GM13977 (cell line): ENCODE data around the gene MEIS2.
"Not testable (repeated sequence)": the region's sequence is repeated elsewhere in the genome, so short reads cannot be mapped to it uniquely, and the experiment has no call there.

ENCODE experiments used
- DNase-seq: peaks from one replicate; pipeline ENCODE4 v3.0.0; 2012; ENCODE audit warnings: low spot score
- in situ Hi-C: fragments of 300-500 bp; cut with MboI; formaldehyde crosslinking; loops from one replicate; pipeline ENCODE4 v1.12.0; 2022; ENCODE audit warnings: low sequenced_read_pairs, low pct_unique_long_range_greater_than_20kb, mixed read lengths, inconsistent platforms; ENCODE audit not compliant: unreplicated experiment
- TF ChIP-seq, protein P1 (sequence below): IDR thresholded peaks from 2 replicates; pipeline ENCODE4 v1.5.1; 2012; ENCODE audit warnings: mild to moderate bottlenecking, control low read depth; ENCODE audit not compliant: insufficient read depth; ENCODE audit errors: extremely low read depth, missing control alignments

Gene MEIS2

DNA sequence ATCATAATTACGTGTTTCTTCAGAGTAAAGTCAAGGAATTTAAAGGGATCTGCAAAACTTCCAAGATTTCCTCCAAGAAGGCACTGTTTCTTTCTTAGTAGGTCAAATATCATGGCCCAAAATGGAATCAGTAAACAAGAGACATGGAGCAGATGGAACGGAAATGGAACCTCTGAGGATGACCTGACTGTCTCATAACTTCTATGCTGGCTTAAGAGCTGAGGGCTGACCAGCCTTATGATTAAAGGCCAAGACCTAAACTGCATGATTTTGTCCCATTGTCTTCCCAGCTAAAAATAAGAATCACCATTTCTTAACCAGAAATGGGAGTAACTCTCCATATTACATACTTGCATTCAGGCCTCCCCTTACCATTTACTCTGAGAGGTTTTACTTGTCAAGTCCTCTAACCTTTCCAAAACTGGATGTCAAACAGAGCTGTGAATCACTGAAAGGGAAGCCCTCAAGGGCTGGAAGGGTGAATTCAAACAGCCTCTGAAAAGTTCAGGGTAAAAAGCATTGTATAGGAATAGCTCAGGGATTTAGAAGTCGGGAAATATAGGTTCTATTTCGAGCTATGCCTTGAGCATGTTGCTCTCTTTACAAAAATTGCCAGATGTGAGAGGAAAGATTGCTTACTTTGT lies 103.7 kb downstream of the MEIS2 start:
- TF ChIP-seq, protein P1, sequence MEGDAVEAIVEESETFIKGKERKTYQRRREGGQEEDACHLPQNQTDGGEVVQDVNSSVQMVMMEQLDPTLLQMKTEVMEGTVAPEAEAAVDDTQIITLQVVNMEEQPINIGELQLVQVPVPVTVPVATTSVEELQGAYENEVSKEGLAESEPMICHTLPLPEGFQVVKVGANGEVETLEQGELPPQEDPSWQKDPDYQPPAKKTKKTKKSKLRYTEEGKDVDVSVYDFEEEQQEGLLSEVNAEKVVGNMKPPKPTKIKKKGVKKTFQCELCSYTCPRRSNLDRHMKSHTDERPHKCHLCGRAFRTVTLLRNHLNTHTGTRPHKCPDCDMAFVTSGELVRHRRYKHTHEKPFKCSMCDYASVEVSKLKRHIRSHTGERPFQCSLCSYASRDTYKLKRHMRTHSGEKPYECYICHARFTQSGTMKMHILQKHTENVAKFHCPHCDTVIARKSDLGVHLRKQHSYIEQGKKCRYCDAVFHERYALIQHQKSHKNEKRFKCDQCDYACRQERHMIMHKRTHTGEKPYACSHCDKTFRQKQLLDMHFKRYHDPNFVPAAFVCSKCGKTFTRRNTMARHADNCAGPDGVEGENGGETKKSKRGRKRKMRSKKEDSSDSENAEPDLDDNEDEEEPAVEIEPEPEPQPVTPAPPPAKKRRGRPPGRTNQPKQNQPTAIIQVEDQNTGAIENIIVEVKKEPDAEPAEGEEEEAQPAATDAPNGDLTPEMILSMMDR, result no peak
- DNase-seq, result no peak
- in situ Hi-C loops, result no loop called here

DNA sequence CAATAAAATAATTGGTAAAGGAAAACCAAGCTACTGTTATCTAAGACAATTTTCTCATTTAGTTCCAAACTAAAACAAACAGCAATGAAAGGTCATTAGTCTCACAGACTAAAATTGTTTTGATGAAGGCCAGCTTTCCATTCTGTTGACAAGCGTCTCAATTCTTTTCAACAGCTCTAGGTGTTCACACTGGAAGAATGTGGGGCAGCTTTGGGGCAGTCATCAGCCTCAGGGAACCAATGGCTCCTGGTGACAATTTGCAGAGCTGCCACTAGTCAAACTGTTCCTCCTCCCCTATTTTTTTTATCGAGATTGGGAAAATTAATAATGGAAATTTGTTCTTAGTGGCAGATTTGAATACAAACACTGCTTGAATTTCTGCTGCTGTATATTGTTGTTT lies 104.2 kb downstream of the MEIS2 start:
- in situ Hi-C loops, result no loop called here
- no peak for DNase-seq
- TF ChIP-seq, protein P1, result no peak

DNA sequence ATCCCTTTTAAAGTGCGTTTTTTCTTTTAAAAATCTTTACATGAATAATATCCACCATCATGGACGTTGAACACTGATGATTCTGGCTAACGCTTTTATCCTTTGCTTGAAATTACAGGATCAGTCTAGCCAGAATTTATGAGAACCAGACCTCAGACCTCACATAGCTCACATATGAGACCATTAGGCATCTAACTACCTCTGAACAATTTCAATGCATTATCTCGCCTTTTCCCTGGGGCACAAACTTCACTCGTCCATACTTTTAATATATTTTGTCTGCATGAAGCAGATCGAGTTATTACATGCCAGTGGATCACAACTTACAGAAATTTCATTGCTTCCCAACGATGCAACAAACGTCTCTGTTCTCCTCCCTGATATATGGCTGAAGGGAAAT lies 105.6 kb downstream of the MEIS2 start:
- TF ChIP-seq, protein P1, result no peak
- DNase-seq, result no peak
- in situ Hi-C loops, result no loop called here

DNA sequence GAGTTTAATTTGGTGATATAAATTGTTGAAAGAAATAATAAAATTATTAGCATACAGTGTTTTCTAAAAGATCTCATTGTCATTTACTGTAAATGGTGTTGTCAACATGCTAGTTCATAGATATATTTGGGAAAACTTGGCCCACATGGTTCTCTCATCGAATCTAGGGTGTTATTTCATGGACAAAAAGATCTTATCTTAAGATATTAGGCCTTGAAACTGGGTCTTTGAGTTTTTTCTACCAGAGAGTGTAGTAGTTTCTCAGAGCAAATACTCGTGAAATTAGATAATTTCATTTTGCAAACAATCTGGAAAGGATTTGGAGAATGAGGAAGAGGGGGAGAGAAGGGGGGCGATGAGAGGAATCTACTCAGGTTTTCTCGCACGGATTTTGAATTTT lies 107.9 kb downstream of the MEIS2 start:
- in situ Hi-C loops, result no loop called here
- no peak for DNase-seq
- TF ChIP-seq, protein P1, result no peak

DNA sequence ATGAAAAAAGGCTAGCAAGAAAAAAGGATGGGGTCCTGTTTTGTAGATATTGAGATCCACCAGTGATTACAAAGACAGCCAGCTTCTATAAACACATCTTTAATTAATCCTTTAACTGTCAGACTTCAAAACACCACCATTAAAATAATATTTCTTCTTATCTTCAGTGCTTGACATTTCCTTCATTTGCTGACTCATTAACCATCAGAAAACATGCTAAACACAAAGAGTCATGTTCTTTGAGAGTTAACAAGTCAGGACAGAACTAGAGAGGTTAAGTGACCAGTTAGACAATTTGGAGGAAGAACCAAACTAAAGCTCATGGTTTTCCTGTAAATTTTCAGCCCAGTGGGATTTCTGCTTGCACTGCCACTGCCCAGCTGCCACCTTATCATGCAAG lies 111.4 kb downstream of the MEIS2 start:
- TF ChIP-seq, protein P1, result no peak
- DNase-seq, result no peak
- in situ Hi-C loops, result no loop called here

DNA sequence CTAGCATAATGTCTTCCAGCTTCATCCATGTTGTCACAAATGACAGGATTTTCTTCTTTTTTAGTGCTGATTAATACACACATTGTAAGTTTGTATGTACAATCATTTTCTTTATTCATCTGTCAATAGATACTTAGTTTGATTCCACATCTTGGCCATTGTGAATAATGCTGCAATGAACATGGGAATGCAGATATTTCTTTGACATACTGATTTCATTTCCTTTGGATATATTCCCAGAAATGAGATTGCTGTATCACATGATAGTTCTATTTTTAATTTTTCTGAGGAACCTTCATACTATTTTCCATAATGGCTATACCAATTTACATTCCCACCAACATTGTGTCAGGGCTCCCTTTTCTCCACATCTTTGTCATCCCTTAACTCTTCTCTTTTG lies 117.9 kb downstream of the MEIS2 start:
- TF ChIP-seq, protein P1, result no peak
- in situ Hi-C loops, result no loop called here
- DNase-seq, result no peak

DNA sequence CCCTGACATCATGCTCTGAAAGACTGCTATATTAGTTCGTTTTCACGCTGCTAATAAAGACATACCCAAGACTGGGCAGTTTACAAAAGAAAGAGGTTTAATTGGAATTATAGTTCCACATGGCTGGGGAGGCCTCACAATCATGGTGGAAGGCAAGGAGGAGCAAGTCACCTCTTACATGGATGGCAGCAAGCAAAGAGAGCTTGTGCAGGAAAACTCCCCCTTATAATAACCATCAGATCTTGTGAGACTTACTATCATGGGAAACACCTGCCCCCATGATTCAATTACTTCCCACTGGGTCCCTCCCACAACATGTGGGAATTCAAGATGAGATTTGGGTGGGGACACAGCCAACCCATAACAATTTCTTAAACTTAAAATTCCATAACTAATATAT lies 120.1 kb downstream of the MEIS2 start:
- in situ Hi-C loops, DNase-seq: not testable (repeated sequence)
